ENCODE results near the gene RGSL1.

Gene RGSL1

GRCh38 chr1:182484531-182485257 lies 34.7 kb downstream of the RGSL1 start:
- TF ChIP-seq, protein P1, sequence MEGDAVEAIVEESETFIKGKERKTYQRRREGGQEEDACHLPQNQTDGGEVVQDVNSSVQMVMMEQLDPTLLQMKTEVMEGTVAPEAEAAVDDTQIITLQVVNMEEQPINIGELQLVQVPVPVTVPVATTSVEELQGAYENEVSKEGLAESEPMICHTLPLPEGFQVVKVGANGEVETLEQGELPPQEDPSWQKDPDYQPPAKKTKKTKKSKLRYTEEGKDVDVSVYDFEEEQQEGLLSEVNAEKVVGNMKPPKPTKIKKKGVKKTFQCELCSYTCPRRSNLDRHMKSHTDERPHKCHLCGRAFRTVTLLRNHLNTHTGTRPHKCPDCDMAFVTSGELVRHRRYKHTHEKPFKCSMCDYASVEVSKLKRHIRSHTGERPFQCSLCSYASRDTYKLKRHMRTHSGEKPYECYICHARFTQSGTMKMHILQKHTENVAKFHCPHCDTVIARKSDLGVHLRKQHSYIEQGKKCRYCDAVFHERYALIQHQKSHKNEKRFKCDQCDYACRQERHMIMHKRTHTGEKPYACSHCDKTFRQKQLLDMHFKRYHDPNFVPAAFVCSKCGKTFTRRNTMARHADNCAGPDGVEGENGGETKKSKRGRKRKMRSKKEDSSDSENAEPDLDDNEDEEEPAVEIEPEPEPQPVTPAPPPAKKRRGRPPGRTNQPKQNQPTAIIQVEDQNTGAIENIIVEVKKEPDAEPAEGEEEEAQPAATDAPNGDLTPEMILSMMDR (IDR thresholded peaks at IDR 0.05; ENCODE audit: borderline replicate concordance, control extremely low read depth, extremely low read depth, insufficient read depth, missing control alignments) = peak; percentile 30
- peak; percentile 27 for DNase-seq (ENCODE audit: low spot score)
- in situ Hi-C loops (cut with MboI; ENCODE audit: low sequenced_read_pairs, unreplicated experiment) = no loop called here

DNA sequence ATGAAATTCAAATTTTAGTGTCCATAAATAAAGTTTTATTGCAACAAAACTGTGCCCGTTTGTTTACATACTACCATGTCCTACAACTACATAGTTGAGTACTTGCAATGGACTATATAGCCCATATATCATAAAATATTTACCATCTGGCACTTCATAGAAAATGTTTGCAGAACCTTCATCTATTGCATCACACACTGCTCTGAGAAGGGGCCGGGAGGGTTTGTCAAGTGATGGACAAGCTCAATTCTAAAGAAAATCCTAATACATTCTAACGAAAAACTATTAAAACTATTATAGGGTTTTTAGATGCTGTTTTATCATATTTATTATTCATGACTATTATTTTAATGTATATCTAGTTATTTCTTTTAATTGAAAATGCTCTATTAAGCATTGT lies 35.9 kb downstream of the RGSL1 start:
- in situ Hi-C loops (cut with MboI; ENCODE audit: low sequenced_read_pairs, unreplicated experiment) = no loop called here
- TF ChIP-seq, protein P1 (IDR thresholded peaks at IDR 0.05; ENCODE audit: borderline replicate concordance, control extremely low read depth, extremely low read depth, insufficient read depth, missing control alignments) = no peak
- no peak for DNase-seq (ENCODE audit: low spot score)

DNA sequence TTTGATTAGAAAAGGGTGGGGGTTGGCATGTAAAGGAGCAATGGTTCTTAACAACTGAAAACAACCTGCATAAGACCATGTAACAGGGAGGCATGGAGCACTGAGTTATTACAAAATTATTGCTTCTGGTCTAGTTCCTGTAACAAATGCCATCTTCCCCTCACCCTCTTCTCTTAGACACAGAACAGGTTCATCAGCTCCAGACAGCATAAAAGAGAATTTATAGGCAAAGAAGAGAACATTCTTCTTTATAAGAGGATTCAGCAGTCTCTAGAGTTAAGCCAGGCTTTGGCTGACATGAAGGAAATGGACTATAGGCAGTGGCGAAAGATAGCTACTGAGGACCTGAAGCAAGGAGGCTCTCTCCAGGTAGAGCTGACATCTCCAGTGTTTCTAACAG lies 38.9 kb downstream of the RGSL1 start:
- in situ Hi-C loops (cut with MboI; ENCODE audit: low sequenced_read_pairs, unreplicated experiment) = no loop called here
- TF ChIP-seq, protein P1 (IDR thresholded peaks at IDR 0.05; ENCODE audit: borderline replicate concordance, control extremely low read depth, extremely low read depth, insufficient read depth, missing control alignments) = no peak
- no peak for DNase-seq (ENCODE audit: low spot score)

DNA sequence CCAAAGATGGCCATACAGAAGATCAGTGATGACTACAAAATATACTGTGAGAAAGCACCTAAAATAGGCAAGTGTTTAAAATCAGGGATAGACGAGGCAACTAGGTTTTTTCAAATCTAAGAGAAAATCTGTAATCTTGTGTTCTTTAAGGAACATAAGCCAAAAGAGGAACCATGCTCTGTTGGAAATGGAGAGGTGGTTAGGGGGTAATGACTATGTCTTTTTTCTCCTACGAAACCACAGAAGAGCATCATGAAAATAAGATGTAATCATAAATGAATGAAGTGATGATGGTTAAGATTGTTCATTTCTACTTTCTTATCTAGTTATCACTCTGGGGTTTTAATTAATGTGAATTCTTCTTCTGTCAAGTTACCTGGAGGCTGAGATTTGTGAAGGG lies 43.1 kb downstream of the RGSL1 start:
- TF ChIP-seq, protein P1 (IDR thresholded peaks at IDR 0.05; ENCODE audit: borderline replicate concordance, control extremely low read depth, extremely low read depth, insufficient read depth, missing control alignments) = no peak
- in situ Hi-C loops (cut with MboI; ENCODE audit: low sequenced_read_pairs, unreplicated experiment) = no loop called here
- DNase-seq (ENCODE audit: low spot score) = no peak

- DNase-seq (ENCODE audit: low spot score) = no peak
- TF ChIP-seq, protein P1 (IDR thresholded peaks at IDR 0.05; ENCODE audit: borderline replicate concordance, control extremely low read depth, extremely low read depth, insufficient read depth, missing control alignments) = no peak
- in situ Hi-C loops (cut with MboI; ENCODE audit: low sequenced_read_pairs, unreplicated experiment) = no loop called here
Observed at GRCh38 chr1:182495002-182495401, 45.1 kb downstream of the RGSL1 start.

DNA sequence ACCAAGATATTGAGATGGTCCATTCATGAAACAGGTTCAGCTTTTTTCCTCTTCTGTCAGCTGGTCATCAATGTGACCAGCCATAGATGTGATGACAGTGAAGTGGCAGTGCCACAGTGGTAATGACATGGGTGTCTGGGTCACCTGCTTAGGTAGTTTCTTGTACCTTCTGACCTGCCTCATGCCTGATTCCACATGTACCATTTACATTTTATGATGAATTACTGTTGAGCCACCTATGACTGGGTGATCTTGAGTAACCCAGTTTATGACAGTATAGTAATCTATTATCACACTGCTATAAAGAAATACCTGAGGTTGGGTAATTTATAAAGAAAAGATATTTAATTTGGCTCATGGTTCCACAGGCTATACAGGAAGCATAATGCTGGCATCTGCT lies 45.7 kb downstream of the RGSL1 start:
- no peak for DNase-seq (ENCODE audit: low spot score)
- in situ Hi-C loops (cut with MboI; ENCODE audit: low sequenced_read_pairs, unreplicated experiment) = no loop called here
- TF ChIP-seq, protein P1 (IDR thresholded peaks at IDR 0.05; ENCODE audit: borderline replicate concordance, control extremely low read depth, extremely low read depth, insufficient read depth, missing control alignments) = no peak

Measured in GM13976 (cell line).